IMR-90 (cell line): Measurements from ENCODE around the gene TOP2B. TPM values are rescaled to one million over a fixed set of nuclear protein-coding genes. Genes with fewer than 3 reads are reported as not detected.

Experiments used
- ATAC-seq: fragments of 200-7000 bp; cut with Tn5 transposase; 2 replicates; pipeline ENCODE4 v1.9.1; 2020; ENCODE audit warnings: low read depth, mild to moderate bottlenecking, moderate library complexity
- BruUV-seq: library from RNA; stranded (reverse); fragments of 400-500 nt; replicated peaks from 2 replicates; lab custom pipeline; 2021; lab: Mats Ljungman, UMichigan
- CTCF ChIA-PET: fragments of 300-600 bp; formaldehyde crosslinking; extraction: SDS; loops from one replicate; lab custom pipeline; 2021; ENCODE audit warnings: antibody characterized with exemption; lab: Yijun Ruan, JAX
- POLR2A ChIA-PET: fragments of 300-600 bp; sonication (Branson Sonifier 250); formaldehyde crosslinking; loops from one replicate; lab custom pipeline; 2022; ENCODE audit warnings: antibody characterized with exemption; ENCODE audit not compliant: unreplicated experiment; lab: Charles Lee
- DNase-seq: peaks from one replicate; pipeline ENCODE4 v3.0.0; 2013
- H2AFZ ChIP-seq: replicated peaks from 2 replicates; pipeline ENCODE3; 2013; ENCODE audit warnings: low read length, mild to moderate bottlenecking; ENCODE audit not compliant: poor library complexity
- H2AK5ac ChIP-seq: 2 replicates; pipeline ENCODE4 v1.6.1; 2013; ENCODE audit warnings: low read depth, low read length, inconsistent platforms
- H2AK9ac ChIP-seq: replicated peaks from 2 replicates; pipeline ENCODE3; 2013; ENCODE audit warnings: mild to moderate bottlenecking, low read depth, low read length, moderate library complexity; ENCODE audit not compliant: poor library complexity
- H2BK120ac ChIP-seq: 2 replicates; pipeline ENCODE4 v1.6.1; 2013; ENCODE audit warnings: low read depth, low read length, inconsistent platforms
- H2BK15ac ChIP-seq: 3 replicates; pipeline ENCODE4 v1.6.1; 2013; ENCODE audit warnings: low read depth, low read length, inconsistent platforms
- H2BK20ac ChIP-seq: 2 replicates; pipeline ENCODE4 v1.6.1; 2013; ENCODE audit warnings: low read depth, mild to moderate bottlenecking, inconsistent platforms, low read length, moderate library complexity
- H2BK5ac ChIP-seq: 2 replicates; pipeline ENCODE4 v1.6.1; 2013; ENCODE audit warnings: mild to moderate bottlenecking, low read depth, low read length, inconsistent platforms; ENCODE audit not compliant: poor library complexity, severe bottlenecking
- H3K14ac ChIP-seq: replicated peaks from 2 replicates; pipeline ENCODE4 v1.6.1; 2013; ENCODE audit warnings: low read depth, low read length, inconsistent platforms
- H3K18ac ChIP-seq: 2 replicates; pipeline ENCODE4 v1.6.1; 2013; ENCODE audit warnings: low read depth, low read length, control low read depth
- H3K23ac ChIP-seq: 2 replicates; pipeline ENCODE4 v1.6.1; 2013; ENCODE audit warnings: low read depth, low read length, inconsistent platforms
- H3K27ac ChIP-seq: 2 replicates; pipeline ENCODE4 v1.5.1; 2013; ENCODE audit warnings: mild to moderate bottlenecking, control low read depth, low read length; ENCODE audit not compliant: insufficient read depth
- H3K27me3 ChIP-seq: 2 replicates; pipeline ENCODE4 v1.6.1; 2013; ENCODE audit warnings: low read length; ENCODE audit not compliant: control insufficient read depth, insufficient read depth
- H3K36me3 ChIP-seq: 2 replicates; pipeline ENCODE4 v1.6.1; 2013; ENCODE audit warnings: low read length, mixed read lengths; ENCODE audit not compliant: control insufficient read depth, insufficient read depth
- H3K4ac ChIP-seq: 2 replicates; pipeline ENCODE4 v1.6.1; 2013; ENCODE audit warnings: low read depth, low read length, inconsistent platforms
- H3K4me1 ChIP-seq: 2 replicates; pipeline ENCODE4 v1.6.1; 2013; ENCODE audit warnings: low read length, mixed read lengths; ENCODE audit not compliant: control insufficient read depth, insufficient read depth
- H3K4me2 ChIP-seq: 2 replicates; pipeline ENCODE4 v1.6.1; 2013; ENCODE audit warnings: low read depth, mild to moderate bottlenecking, control low read depth, low read length, moderate library complexity
- H3K4me3 ChIP-seq: 2 replicates; pipeline ENCODE4 v1.5.1; 2013; ENCODE audit warnings: low read depth, mild to moderate bottlenecking, control low read depth, low read length, moderate library complexity; ENCODE audit not compliant: insufficient read depth
- H3K56ac ChIP-seq: 2 replicates; pipeline ENCODE4 v1.6.1; 2013; ENCODE audit warnings: low read length, inconsistent platforms; ENCODE audit not compliant: insufficient read depth; ENCODE audit errors: extremely low read depth
- H3K79me1 ChIP-seq, 2 experiments: 2 replicates each; pipeline ENCODE4 v1.6.1; 2013; ENCODE audit warnings: low read length in 2 of 2, inconsistent platforms in 1 of 2, low read depth in 1 of 2
- H3K9ac ChIP-seq: 2 replicates; pipeline ENCODE4 v1.6.1; 2013; ENCODE audit warnings: low read depth, low read length, control low read depth
- H3K9me1 ChIP-seq: 2 replicates; pipeline ENCODE4 v1.6.1; 2013; ENCODE audit warnings: low read length, inconsistent platforms; ENCODE audit not compliant: insufficient read depth
- H3K9me3 ChIP-seq: 2 replicates; pipeline ENCODE4 v1.6.1; 2013; ENCODE audit warnings: low read length; ENCODE audit not compliant: control insufficient read depth, insufficient read depth
- H4K20me1 ChIP-seq: 2 replicates; pipeline ENCODE4 v1.6.1; 2013; ENCODE audit warnings: low read length, inconsistent platforms; ENCODE audit not compliant: insufficient read depth
- H4K5ac ChIP-seq: 2 replicates; pipeline ENCODE4 v1.6.1; 2013; ENCODE audit warnings: mild to moderate bottlenecking, low read depth, low read length, control low read depth
- H4K8ac ChIP-seq, 2 experiments: 2 replicates each; pipeline ENCODE4 v1.6.1; 2013; ENCODE audit warnings: low read depth in 2 of 2, low read length in 2 of 2, control low read depth in 1 of 2, inconsistent platforms in 1 of 2
- H4K91ac ChIP-seq: 2 replicates; pipeline ENCODE4 v1.6.1; 2013; ENCODE audit warnings: low read depth, low read length, inconsistent platforms; ENCODE audit not compliant: insufficient read depth
- CHD1 ChIP-seq: IDR thresholded peaks from 2 replicates; pipeline ENCODE4 v1.6.1; 2012; ENCODE audit warnings: low read depth, low read length, improper control_type of control experiment
- POLR2A ChIP-seq: IDR thresholded peaks from 2 replicates; pipeline ENCODE4 v1.6.1; 2012; ENCODE audit warnings: mild to moderate bottlenecking, low read depth, low read length
- RCOR1 ChIP-seq: IDR thresholded peaks from 2 replicates; pipeline ENCODE4 v1.6.1; 2012; ENCODE audit warnings: mild to moderate bottlenecking, low read length, improper control_type of control experiment; ENCODE audit not compliant: insufficient replicate concordance
- WGBS, 2 experiments: methylation state at CpG; one replicate each; pipeline versions ENCODE4 v1.1.5 to v1.1.7; 2013; ENCODE audit warnings: missing lambda C conversion rate in 2 of 2; ENCODE audit not compliant: insufficient read length in 1 of 2; ENCODE audit errors: extremely low coverage in 2 of 2; 5-methylcytosine and 5-hydroxymethylcytosine counted together
- dilution Hi-C: fragments of 300-500 bp; cut with HindIII; formaldehyde crosslinking; loops from one replicate; pipeline ENCODE4 v1.14.3; 2018; ENCODE audit warnings: low sequenced_read_pairs; ENCODE audit not compliant: unreplicated experiment
- in situ Hi-C: fragments of 300-500 bp; cut with MboI; formaldehyde crosslinking; loops from 3 replicates; pipeline ENCODE4 v1.14.3; 2019; ENCODE audit warnings: low sequenced_read_pairs, inconsistent platforms, mixed read lengths
- intact Hi-C: fragments of 100-400 bp; cut with micrococcal nuclease; formaldehyde crosslinking; loops from 2 replicates; pipeline ENCODE4 v1.10.0; 2022
- polyA plus RNA-seq, 3 experiments: library from polyadenylated mRNA; depleted of rRNA; stranded (reverse); fragments of >200 nt; gene quantifications; 2 replicates each; pipeline ENCODE4 v1.2.3, GENCODE V29; 2012; ENCODE audit warnings: low replicate concordance in 1 of 3
- total RNA-seq: library from RNA; depleted of rRNA; stranded (reverse); fragments of >200 nt; gene quantifications from 2 replicates; pipeline ENCODE4 v1.2.3, GENCODE V29; 2012
- TF ChIP-seq, protein P1 (sequence below): conservative IDR thresholded peaks from 2 replicates; pipeline ENCODE4 v1.5.1; 2012; ENCODE audit warnings: mild to moderate bottlenecking, low read depth, low read length, improper control_type of control experiment
- TF ChIP-seq, protein P2 (sequence below): fragments of 150-350 bp; IDR thresholded peaks from 2 replicates; pipeline ENCODE4 v1.6.1; 2017; ENCODE audit warnings: mild to moderate bottlenecking, antibody characterized with exemption, low read length, low read depth

TOP2B gene
- total and polyA plus RNA-seq, 2 of the 4 experiments (the other 2 are of a cell fraction): 45.5 to 53.4 TPM

DNA sequence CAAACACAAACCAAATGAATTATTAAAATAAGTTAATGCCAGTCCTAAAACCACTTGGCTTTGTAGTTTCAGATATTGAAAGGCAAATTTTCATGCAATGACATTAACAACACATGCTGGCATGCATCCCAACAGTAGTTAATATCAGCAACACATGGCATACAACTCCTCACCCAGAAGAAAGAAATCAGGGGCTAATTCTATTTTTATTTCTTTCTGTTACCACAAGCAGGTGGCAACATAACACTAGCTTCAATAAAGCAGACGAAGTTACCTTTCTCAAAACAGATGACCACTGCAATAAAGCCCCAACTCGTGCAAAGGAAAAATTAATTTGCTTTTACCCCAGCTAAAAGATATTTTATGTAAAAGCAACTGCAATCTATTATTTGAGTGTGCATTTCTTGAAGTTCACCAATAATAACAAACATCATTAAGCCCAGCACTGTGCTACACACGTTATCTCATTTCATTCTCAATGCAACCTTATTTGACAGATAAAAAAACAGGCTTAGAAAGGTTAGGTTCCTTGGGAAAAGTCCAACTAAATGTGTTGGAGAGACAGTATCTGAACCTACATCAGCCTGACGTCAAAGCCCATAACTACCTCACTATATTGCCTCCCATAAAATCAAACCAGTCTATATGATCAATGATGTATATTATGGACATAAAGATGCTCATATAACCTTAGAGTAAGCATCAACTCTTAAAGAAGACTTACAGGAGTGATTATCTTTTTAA is 2.8 kb downstream of the TOP2B start:
- Histone ChIP-seq H3K9me1 (no peaks in the 10 kb centered on the region), H2AFZ (no peak overlapping the region), H4K20me1 (peaks cover 48% of the 10 kb centered on the region; the same call in 1 of the 2 replicates), H2AK5ac (no peak overlapping the region), H4K5ac (no peak overlapping the region), H3K14ac (no peak overlapping the region), H3K18ac (no peak overlapping the region), H2BK5ac (no peak overlapping the region), H2BK120ac (no peak overlapping the region), H3K9me3 (no peaks in the 10 kb centered on the region), H3K27me3 (no peaks in the 10 kb centered on the region), H3K23ac (peak overlapping the region; percentile 58; the same call in 1 of the 2 replicates), H3K36me3 (no peaks in the 10 kb centered on the region), H2BK20ac (no peak overlapping the region), H3K4me1 (peaks cover 2% of the 10 kb centered on the region), H2AK9ac (no peak overlapping the region), H3K4me3 (peak overlapping the region; percentile 22), H4K91ac (no peak overlapping the region), H3K27ac (no peak overlapping the region), H4K8ac (no peak overlapping the region), H3K79me1 (peaks cover 4 to 31% of the 10 kb centered on the region in 2 experiments; a peak in 3 of 4 replicates), H3K9ac (peak overlapping the region; percentile 32; the same call in 1 of the 2 replicates), H3K56ac (no peak overlapping the region), H2BK15ac (no peak overlapping the region), H3K4ac (no peak overlapping the region), H3K4me2 (peak overlapping the region; percentile 79)
- ChIA-PET POLR2A (no interaction called here), CTCF (interaction anchor here (0.6 kb wide), 1 partner anchor 10 kb away, joined by 3 read pairs; no protein-coding TSS in a partner anchor)
- DNase-seq: peak; percentile 18
- intact Hi-C loops (loop anchor here (5.0 kb wide), 1 partner anchor 160 kb away; no protein-coding TSS in a partner anchor), in situ Hi-C loops (no loop called here), dilution Hi-C loops (no loop called here)
- TF ChIP-seq POLR2A (no peak), CHD1 (no peak), RCOR1 (no peak)
- TF ChIP-seq, protein P1, sequence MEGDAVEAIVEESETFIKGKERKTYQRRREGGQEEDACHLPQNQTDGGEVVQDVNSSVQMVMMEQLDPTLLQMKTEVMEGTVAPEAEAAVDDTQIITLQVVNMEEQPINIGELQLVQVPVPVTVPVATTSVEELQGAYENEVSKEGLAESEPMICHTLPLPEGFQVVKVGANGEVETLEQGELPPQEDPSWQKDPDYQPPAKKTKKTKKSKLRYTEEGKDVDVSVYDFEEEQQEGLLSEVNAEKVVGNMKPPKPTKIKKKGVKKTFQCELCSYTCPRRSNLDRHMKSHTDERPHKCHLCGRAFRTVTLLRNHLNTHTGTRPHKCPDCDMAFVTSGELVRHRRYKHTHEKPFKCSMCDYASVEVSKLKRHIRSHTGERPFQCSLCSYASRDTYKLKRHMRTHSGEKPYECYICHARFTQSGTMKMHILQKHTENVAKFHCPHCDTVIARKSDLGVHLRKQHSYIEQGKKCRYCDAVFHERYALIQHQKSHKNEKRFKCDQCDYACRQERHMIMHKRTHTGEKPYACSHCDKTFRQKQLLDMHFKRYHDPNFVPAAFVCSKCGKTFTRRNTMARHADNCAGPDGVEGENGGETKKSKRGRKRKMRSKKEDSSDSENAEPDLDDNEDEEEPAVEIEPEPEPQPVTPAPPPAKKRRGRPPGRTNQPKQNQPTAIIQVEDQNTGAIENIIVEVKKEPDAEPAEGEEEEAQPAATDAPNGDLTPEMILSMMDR: no peak
- TF ChIP-seq, protein P2, sequence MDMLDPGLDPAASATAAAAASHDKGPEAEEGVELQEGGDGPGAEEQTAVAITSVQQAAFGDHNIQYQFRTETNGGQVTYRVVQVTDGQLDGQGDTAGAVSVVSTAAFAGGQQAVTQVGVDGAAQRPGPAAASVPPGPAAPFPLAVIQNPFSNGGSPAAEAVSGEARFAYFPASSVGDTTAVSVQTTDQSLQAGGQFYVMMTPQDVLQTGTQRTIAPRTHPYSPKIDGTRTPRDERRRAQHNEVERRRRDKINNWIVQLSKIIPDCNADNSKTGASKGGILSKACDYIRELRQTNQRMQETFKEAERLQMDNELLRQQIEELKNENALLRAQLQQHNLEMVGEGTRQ: no peak
- no peak for ATAC-seq
- no TSS peak for BruUV-seq
- WGBS, 2 experiments: no CpG with 5 or more reads among the region's 4 CpGs
